HG02759 (cell line): ENCODE data around the gene YKT6.

Experiments
- ATAC-seq: cut with Tn5 transposase; IDR thresholded peaks from one replicate; pipeline ENCODE4 v1.9.1; 2021; ENCODE audit warnings: mild to moderate bottlenecking, moderate library complexity; ENCODE audit not compliant: unreplicated experiment

YKT6 gene

DNA sequence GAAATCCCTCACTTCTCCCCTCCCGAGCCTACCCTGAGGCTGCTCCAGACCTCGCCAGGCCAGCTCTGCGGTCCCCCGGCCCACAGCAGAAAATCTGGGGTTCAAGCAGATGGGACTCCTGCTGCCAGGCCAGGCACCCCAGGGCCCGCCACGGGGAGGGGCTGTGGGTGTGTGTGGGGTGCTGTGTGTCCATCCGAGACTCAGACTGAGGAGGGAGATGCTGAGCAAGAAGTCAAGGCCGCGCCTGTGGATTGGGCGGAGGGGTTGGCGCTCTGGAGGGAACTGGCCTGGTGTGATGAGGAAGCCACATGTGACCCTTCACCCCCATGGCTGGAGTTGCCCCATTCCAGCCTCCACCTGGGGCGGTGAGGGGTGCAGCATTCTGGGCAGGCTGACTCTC lies 51.1 kb downstream of the YKT6 start:
- no peak for ATAC-seq

DNA sequence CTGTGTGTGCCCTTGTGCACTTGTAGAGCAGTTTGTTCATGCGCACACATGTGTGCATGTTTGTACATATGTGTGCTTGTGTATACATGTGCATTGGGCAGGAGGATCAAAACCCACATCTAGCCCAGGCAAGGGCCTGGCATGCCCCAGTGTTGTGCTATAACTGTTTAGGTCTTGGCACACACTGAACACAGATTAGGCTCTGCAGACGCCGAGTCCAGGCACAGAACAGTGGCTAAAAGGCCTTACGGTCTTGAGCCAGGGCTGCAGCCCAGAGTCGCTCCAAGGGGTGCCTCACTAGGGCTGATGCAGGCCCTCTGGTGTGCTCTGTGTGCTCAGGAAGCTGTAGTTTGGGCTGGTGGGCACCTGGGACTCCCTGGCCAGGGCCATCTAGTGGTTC lies 55.7 kb downstream of the YKT6 start:
- no peak for ATAC-seq

DNA sequence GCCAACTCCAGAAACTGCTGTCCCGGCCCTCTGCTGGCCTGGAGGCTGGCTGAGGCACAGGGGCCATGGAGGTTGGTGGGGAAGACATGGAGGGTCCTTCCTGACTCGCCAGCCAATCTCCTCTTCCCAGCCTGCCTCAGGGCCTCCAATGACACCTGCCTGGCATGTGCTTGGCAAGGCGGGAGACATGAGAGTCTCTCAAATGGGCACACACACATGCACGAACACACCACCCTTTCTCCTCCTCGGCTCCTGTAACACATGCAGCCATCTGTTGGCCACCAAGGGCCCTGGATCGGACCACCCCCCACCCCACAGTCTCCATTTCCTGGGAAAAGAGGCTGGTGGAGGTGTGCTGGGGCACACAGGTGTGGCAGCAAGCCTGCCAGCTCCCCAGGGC lies 56.4 kb downstream of the YKT6 start:
- no peak for ATAC-seq

DNA sequence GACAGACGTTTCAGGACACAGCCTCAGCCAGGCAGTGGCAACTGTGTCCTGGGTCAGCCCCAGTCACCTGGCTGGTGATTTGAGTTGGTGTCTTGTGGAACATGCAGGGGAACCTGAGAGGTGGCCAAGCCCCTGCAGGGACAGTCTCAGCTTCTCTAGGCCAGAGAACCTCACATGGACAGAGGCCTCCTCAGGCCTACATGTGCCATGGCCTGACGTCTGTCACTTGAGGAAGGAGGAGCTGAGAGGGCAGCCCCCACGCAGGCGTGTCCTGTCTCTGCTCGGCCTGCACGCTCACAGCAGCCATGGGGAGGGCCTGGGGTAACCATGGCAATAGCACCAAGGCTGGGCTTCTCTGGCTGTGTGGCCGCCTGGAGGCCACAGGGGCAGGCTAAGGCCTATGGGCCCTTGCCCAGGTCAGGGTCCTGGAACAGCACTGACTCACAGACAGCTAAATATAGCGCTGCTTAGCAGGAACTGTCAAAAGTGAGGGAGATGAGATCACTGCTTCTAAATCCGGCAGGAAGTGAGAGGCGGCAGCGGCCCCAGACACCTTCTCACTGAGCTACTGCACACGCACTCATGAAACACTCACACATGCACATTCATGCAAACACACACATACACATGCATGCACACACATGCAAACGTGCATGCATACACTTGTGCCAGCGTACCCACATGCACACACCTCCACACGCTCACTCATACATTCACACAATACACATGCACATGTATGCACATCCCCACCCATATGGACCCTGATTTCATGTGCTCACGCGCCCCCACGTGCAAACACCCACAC lies 57.0 kb downstream of the YKT6 start:
- peak; percentile 91 for ATAC-seq

DNA sequence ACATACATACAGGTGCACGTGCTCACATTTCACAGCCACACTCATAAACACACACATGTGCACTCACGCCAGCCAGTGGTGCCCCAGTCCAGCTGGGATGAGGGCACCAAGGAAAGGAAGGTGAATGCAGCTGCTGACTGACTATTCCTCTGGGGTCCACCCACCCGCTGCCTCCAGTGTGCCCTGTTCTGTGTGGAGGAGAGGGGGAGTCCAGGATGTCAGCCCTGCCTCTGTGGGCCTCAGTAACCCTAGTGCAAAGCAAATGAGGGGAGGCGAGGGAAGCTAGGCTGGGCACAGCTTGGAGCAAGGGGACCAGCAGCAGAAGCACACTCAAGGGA lies 57.6 kb downstream of the YKT6 start:
- ATAC-seq: no peak

DNA sequence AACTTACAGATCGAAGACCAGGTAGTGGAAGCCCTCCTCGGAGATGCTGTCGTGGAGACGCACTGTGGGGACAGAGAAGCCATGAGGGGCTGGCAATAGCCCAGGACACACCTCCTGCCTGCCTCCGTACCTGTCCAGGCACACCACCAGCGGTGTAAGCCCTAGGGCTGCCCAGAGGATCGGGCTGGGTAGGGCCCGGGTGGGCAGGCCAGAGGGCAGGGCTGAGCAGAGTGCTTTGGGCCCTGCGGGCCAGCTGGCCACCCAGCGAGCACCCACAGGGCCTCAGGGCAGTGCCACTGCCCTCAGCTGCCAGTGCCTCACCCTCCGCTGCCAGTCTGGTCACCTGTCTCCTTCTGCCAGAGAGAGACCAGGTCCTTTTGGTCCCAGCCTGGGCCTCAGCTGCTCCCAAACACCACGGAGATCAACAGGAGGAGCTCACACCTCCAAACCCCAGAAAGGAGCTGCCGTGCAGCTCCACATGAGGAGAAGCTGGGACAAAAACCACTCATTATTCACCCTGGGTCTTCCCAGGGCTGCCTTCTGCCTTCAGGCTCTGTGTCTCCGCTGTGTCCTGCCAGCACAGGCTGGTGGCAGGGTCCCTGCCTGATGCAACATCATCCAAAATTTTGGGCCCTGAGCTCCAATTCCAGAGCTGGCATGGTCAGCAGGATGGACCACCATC lies 58.2 kb downstream of the YKT6 start:
- ATAC-seq: no peak

DNA sequence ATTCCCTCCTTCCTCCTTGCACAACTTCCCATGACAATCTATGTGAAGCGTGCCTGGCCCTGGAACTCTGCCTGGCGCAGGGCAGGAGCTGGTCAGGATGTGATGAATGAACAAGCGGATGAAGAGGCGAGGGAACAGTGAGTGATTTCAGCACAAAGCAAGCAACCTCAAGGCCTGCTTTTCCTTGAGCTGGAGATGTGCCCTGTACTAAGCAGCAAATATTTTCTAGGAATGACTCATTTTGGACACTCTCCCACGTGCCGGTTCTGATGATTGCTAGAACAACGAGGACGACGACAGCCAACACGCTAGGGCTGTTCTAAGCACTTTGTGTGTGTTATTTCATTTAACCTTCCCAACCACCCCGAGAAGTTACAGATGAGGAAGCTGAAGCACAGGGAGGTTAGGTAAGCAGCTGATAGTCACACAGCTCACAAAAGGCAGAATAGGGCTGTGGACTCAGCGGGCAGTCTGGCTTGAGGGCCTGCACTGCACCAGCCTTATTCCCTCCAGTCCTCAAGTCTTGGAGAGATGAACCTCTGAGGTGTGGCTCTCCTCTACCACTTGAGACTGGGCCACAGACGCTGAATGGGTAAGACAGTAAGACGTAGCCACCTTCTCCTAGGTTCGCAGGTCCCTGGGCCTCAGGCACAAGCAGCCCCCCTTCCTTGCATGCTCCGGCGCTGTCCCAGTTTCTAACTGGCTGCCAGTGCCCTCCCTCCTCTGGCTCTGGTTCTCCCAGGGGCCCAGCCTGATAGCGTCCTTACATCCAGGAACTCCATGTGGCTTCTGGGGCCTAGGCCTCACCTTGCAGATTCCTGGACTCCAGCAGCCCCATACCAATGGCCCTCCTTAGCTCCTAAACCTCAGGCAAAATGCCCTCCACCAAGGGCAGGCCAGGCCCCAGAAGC lies 59.0 kb downstream of the YKT6 start:
- ATAC-seq: no peak

DNA sequence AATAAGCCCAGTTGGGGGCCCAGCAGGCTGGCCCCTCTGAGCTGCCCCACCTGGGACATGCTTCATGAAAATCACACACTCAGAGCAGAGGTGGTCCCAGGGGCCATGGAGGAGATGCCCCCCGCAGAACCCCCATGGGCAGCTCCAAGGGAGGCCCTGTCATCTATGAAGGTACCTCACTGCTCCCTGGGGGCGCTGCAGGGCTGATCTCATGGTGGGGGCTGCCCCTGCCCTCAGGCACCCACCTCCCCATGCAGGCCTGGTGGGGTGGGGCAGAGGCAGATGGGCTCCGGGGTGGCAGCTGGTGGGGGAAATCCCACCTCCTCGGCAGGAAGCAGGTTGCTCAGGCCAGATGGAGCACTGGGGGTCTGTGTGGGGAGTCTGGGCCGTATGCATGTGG lies 60.5 kb downstream of the YKT6 start:
- no peak for ATAC-seq

DNA sequence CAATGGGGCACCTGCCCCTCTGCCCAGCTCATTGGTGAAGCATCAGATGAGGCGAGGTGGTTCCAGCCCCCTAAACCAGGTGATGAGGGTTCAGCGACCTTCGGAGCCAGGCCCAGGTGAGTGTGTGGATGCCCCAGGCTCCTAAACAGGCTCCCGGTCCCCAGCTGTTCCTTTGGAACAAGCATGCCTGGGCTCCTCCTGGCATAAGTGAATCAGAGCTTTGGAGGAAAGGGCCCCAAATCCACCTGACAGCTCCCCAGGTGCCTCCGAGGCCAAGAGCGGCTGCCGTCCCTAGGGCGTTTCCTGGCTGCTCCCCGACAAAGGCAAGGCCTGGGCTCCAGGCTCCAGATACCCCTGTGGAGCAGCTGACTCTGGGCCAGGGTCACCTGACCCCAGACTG lies 61.3 kb downstream of the YKT6 start:
- no peak for ATAC-seq

DNA sequence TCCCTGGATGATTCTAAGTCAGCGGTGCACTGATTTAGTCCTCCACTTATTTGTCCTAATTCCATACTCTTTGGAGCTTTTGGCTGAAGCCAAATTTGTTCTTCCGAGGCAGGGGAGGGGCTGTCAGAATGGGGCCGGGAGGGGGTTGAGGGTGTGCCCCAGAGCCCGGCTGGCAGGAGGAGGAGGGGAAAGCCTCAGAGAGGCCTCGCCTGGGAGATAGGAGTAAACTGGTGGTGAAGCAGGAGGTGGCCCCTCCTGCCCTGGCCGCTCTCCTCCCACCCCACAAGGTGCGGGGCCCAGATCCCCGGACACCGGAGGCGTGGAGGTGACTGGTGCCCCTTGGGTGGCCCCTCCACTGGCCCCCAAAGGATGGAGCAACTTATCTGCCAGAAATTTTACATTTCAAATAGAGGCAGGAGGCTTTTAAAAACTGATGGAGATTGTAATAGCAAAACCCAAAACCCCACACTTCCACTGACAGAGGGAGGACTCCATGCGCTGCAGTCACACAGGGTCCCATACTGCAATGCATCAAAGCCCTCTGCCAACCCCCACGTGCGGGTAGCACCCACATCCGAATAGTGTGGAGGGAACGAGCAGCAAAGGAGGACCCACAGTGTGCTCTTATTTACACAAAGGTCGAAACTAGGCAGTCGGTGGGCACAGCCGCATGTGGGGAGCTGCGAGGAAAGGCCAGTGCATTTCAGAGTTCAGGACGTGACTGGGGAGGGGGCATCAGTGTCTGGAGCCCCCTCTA lies 62.7 kb downstream of the YKT6 start:
- no peak for ATAC-seq
